ENCODE measurements around the gene ENPP6.
A peak's percentile ranks its signal among the peaks of the same experiment; 100 is the strongest.

ENPP6 gene

GRCh38 chr4:184102488-184102887 is 115.2 kb downstream of the ENPP6 start:
- DNase-seq: no peak

GRCh38 chr4:184101711-184102110 is 116.0 kb downstream of the ENPP6 start:
- DNase-seq: no peak

GRCh38 chr4:184100297-184100885 is 117.3 kb downstream of the ENPP6 start:
- DNase-seq: peak; percentile 64

- DNase-seq: no peak
Observed at GRCh38 chr4:184099535-184099966, 118.1 kb downstream of the ENPP6 start.

GRCh38 chr4:184099000-184099399 is 118.7 kb downstream of the ENPP6 start:
- no peak for DNase-seq

- DNase-seq: no peak
Observed at GRCh38 chr4:184097815-184098214, 119.9 kb downstream of the ENPP6 start.

- peak; percentile 34 for DNase-seq
Observed at GRCh38 chr4:184097241-184097605, 120.5 kb downstream of the ENPP6 start.

- no peak for DNase-seq
Observed at GRCh38 chr4:184096561-184097240, 121.0 kb downstream of the ENPP6 start.

GRCh38 chr4:184094532-184095159 is 123.0 kb downstream of the ENPP6 start:
- DNase-seq: no peak

GRCh38 chr4:184091986-184092385 is 125.7 kb downstream of the ENPP6 start:
- DNase-seq: no peak

- no peak for DNase-seq
Observed at GRCh38 chr4:184090571-184090970, 127.1 kb downstream of the ENPP6 start.

GRCh38 chr4:184080674-184081073 is 137.0 kb downstream of the ENPP6 start:
- DNase-seq: no peak

- no peak for DNase-seq
Observed at GRCh38 chr4:184074677-184075388, 142.8 kb downstream of the ENPP6 start.

GRCh38 chr4:184067931-184068554 is 149.6 kb downstream of the ENPP6 start:
- no peak for DNase-seq

GRCh38 chr4:184066584-184067300 is 150.9 kb downstream of the ENPP6 start:
- no peak for DNase-seq

- no peak for DNase-seq
Observed at GRCh38 chr4:184064877-184065276, 152.8 kb downstream of the ENPP6 start.

GRCh38 chr4:184062769-184063168 is 154.9 kb downstream of the ENPP6 start:
- no peak for DNase-seq

GRCh38 chr4:184061582-184061981 is 156.1 kb downstream of the ENPP6 start:
- DNase-seq: no peak

GRCh38 chr4:184059099-184059498 is 158.6 kb downstream of the ENPP6 start:
- no peak for DNase-seq

GRCh38 chr4:184058026-184058425 is 159.6 kb downstream of the ENPP6 start:
- no peak for DNase-seq

- DNase-seq: no peak
Observed at GRCh38 chr4:184056877-184057276, 160.8 kb downstream of the ENPP6 start.

- DNase-seq: no peak
Observed at GRCh38 chr4:184053434-184053833, 164.2 kb downstream of the ENPP6 start.

- no peak for DNase-seq
Observed at GRCh38 chr4:184052616-184053015, 165.1 kb downstream of the ENPP6 start.

Data from midbrain (tissue), 1 donor.